Right lobe of liver (tissue), 6 donors: ENCODE data around the gene TYSND1. TPM values are rescaled to one million over a fixed set of nuclear protein-coding genes. Genes with fewer than 3 reads are reported as not detected.

Experiments used
- ATAC-seq, 4 donors: fragments of 200-7000 bp; cut with Tn5 transposase; one replicate each; pipeline ENCODE4 v1.9.1; 2020; ENCODE audit warnings: mild to moderate bottlenecking in 4 of 4, moderate library complexity in 4 of 4
- DNase-seq, 3 donors: peaks; one replicate each; pipeline ENCODE4 v3.0.0-alpha.2; 2020
- H3K27ac ChIP-seq, 3 donors: fragments of 200-600 bp; one replicate each; pipeline ENCODE4 v1.8.0; 2022
- H3K27me3 ChIP-seq, 2 donors: fragments of 200-600 bp; one replicate each; pipeline ENCODE4 v1.8.0; 2022
- H3K36me3 ChIP-seq, 4 donors: fragments of 200-600 bp; sonication (generic) in 1 of 4; one replicate each; pipeline versions ENCODE4 v1.5.1 to v1.8.0; 2017 to 2022; ENCODE audit warnings: control low read depth in 1 of 4
- H3K4me1 ChIP-seq, 4 donors: fragments of 200-600 bp; sonication (generic) in 1 of 4; one replicate each; pipeline versions ENCODE4 v1.5.1 to v1.8.0; 2017 to 2022; ENCODE audit warnings: control low read depth in 1 of 4
- H3K4me3 ChIP-seq, 3 donors: fragments of 200-600 bp; one replicate each; pipeline ENCODE4 v1.8.0; 2022
- H3K9me3 ChIP-seq, 4 donors: fragments of 200-600 bp; sonication (generic) in 1 of 4; one replicate each; pipeline versions ENCODE4 v1.5.1 to v1.8.0; 2017 to 2022; ENCODE audit warnings: control low read depth in 1 of 4
- CTCF ChIP-seq, 4 donors: fragments of 200-600 bp in 3 of 4; fragments of 450-650 bp in 1 of 4; IDR thresholded peaks; one replicate each; pipeline versions ENCODE4 v1.5.1 to v1.8.0; 2016 to 2022; ENCODE audit warnings: antibody characterized with exemption in 4 of 4, mild to moderate bottlenecking in 2 of 4
- POLR2A ChIP-seq: fragments of 450-650 bp; IDR thresholded peaks from one replicate; pipeline ENCODE4 v1.6.1; 2017; ENCODE audit warnings: antibody characterized with exemption, mild to moderate bottlenecking
- WGBS: methylation state at CpG from one replicate; pipeline ENCODE4 v1.1.6; 2018; ENCODE audit warnings: low coverage, low lambda C conversion rate; ENCODE audit not compliant: insufficient coverage; ENCODE audit errors: missing lambda C conversion rate; 5-methylcytosine and 5-hydroxymethylcytosine counted together
- intact Hi-C, 2 donors: fragments of 100-400 bp; cut with DNase I; formaldehyde crosslinking; loops; one replicate each; pipeline versions ENCODE4 v1.11.2 to v1.14.1; 2022
- long read RNA-seq: library from polyadenylated mRNA; unstranded; transcript quantifications from one replicate; pipeline ENCODE4 v2.0.0, GENCODE V29; 2019
- total RNA-seq, 6 experiments: library from RNA; depleted of rRNA in 2 of 6; stranded (reverse); fragments of >200 nt in 2 of 6; fragmentation: NEBNext Ultra II Directional in 3 of 6; extraction: Animal tissue kit (Norgen Biotek cat#: 25700) in 3 of 6; gene quantifications; one replicate each; pipeline versions ENCODE4 v1.1.0 to v1.2.4, GENCODE V29; 2016 to 2023
- donor health status: DM: no; HTN: yes; CAD: no.
- donor health status: DM: no; HTN: no; CAD: no.
- donor health status: DM: no; HTN: no; CAD: no.
- donor health status: DM: no; HTN: yes; CAD: no.
- donor health status: DM: no; HTN: yes; CAD: no.

Gene TYSND1
- 10 to 100 TPM in 2 of 6 experiments, 1 to 10 TPM in 4; 5.3 to 11.1 (median 8.2) TPM for total RNA-seq
- long read RNA-seq, partial matches to known transcripts: 0 of 1 reads
- long read RNA-seq, other reads (novel, unspliced or antisense): 1 of 1 reads

- TF ChIP-seq CTCF (IDR thresholded peaks at IDR 0.05): peak; percentile 61 to 72 (median 65)
- TF ChIP-seq POLR2A: peak; percentile 81
- intact Hi-C loops: no loop called here
- DNase-seq (peak; percentile 96 to 97 (median 97)), ATAC-seq (peak; percentile 91 to 96 (median 94))
- under 1% methylated on average over 18 of the region's 39 CpGs for WGBS
- peaks cover 0 to 9% (median 3%) of the 10 kb centered on the region in 4 donors for H3K4me1 ChIP-seq
- no peaks in the 10 kb centered on the region for H3K9me3 ChIP-seq
- peak within 1 kb of the TSS; percentile 68 to 93 (median 88) for H3K27ac ChIP-seq
- peaks cover 0 to 17% (median 7%) of the 10 kb centered on the region in 4 donors for H3K36me3 ChIP-seq
- peak within 1 kb of the TSS; percentile 77 to 91 (median 89) for H3K4me3 ChIP-seq
- H3K27me3 ChIP-seq: no peaks in the 10 kb centered on the region
These were observed at the start of gene TYSND1 for GRCh38 chr10:70146489-70147258. Gene TYSND1, minus strand, starts transcription at chr10:70146700. Its CDS starts 114 bp downstream, at chr10:70146586.

- Histone ChIP-seq H3K36me3 (peaks cover 0 to 1% (median 0%) of the 10 kb centered on the region in 4 donors), H3K9me3 (no peaks in the 10 kb centered on the region), H3K27me3 (no peaks in the 10 kb centered on the region), H3K27ac (no peak overlapping the region), H3K4me3 (no peak overlapping the region), H3K4me1 (peaks cover 0 to 18% (median 5%) of the 10 kb centered on the region in 4 donors)
- no peak for DNase-seq
- ATAC-seq: no peak
- 97% methylated on average over 5 of the region's 7 CpGs for WGBS
- TF ChIP-seq POLR2A (no peak), CTCF (IDR thresholded peaks at IDR 0.05) (no peak)
- intact Hi-C loops: no loop called here
These were observed 46.9 kb upstream of the TYSND1 start for GRCh38 chr10:70193391-70193844.

- Histone ChIP-seq H3K9me3 (no peaks in the 10 kb centered on the region), H3K36me3 (no peaks in the 10 kb centered on the region), H3K4me1 (peaks cover 0 to 18% (median 5%) of the 10 kb centered on the region in 4 donors), H3K4me3 (no peak overlapping the region), H3K27ac (peak overlapping the region in 1 of 3 donors; percentile 33), H3K27me3 (no peaks in the 10 kb centered on the region)
- ATAC-seq (peak in 3 of 4 donors; percentile 22 to 32 (median 24)), DNase-seq (no peak)
- TF ChIP-seq CTCF (IDR thresholded peaks at IDR 0.05): no peak
- no peak for TF ChIP-seq POLR2A
- intact Hi-C loops: no loop called here
- WGBS: 51% methylated on average over 4 of the region's 5 CpGs
These were observed 45.9 kb upstream of the TYSND1 start for GRCh38 chr10:70192326-70192968.

- Histone ChIP-seq H3K9me3 (no peaks in the 10 kb centered on the region), H3K4me3 (no peak overlapping the region), H3K36me3 (no peaks in the 10 kb centered on the region), H3K4me1 (peaks cover 0 to 18% (median 5%) of the 10 kb centered on the region in 4 donors), H3K27ac (peak overlapping the region in 1 of 3 donors; percentile 33), H3K27me3 (no peaks in the 10 kb centered on the region)
- no peak for TF ChIP-seq POLR2A
- TF ChIP-seq CTCF (IDR thresholded peaks at IDR 0.05): no peak
- DNase-seq (no peak), ATAC-seq (peak in 3 of 4 donors; percentile 50 to 58 (median 56))
- intact Hi-C loops: no loop called here
These were observed 45.4 kb upstream of the TYSND1 start for GRCh38 chr10:70191972-70192305.
